HUDEP-2 (cell line): ENCODE measurements around the gene RPN2.

ENCODE experiments used
- DNase-seq, 76 experiments: peaks; one replicate each; lab custom pipeline; 2025; ENCODE audit not compliant: unreplicated experiment in 76 of 76; lab: John Stamatoyannopoulos, UW

The RPN2 gene

GRCh38 chr20:37179683-37180524 is 774 bp downstream of the RPN2 start:
- DNase-seq: peak in 3 of 76 experiments; percentile 2 to 32 (median 5)

- DNase-seq: no peak
Observed at GRCh38 chr20:37185686-37186085, 6.6 kb downstream of the RPN2 start.

GRCh38 chr20:37188787-37189186 is 9.7 kb downstream of the RPN2 start:
- DNase-seq: no peak

GRCh38 chr20:37189416-37190016 is 10.4 kb downstream of the RPN2 start:
- DNase-seq: no peak

DNA sequence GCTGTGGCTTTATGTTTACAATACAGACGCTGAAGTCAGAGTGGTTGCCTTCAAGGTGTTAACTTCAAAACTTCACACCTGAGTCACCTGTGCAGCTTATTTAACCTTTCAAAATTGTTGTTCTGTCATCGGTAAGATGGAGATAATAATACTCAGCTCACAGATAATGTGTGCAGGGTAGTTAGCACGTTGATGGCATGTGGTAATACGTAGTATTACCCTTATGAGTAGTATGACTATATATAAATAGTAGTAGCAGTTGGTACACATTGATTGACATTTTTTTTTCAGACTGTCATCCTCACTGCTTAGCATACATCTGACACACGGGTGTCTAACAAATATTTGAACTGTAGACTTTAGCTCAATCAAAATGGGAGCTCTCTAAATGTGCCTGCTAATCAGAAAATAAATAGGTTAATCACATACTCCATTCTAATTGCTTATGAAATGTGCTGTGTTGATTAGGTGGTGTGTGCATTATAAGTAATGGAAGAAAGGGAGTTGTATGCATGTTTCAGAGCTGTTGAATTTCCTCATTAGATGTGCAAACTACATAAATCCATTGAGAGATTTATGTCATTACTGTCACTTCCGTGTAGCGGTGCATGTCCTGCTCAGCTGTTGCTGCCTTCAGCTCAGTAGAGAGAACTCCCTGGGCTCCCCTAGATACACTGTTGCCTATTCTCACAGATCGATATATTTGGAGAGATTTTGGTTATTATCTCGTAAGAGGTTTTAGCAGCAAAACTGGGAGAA is 11.4 kb downstream of the RPN2 start:
- no peak for DNase-seq

- DNase-seq: peak in 74 of 76 experiments; percentile 7 to 93 (median 78)
Observed at GRCh38 chr20:37192137-37192854, 13.2 kb downstream of the RPN2 start.

GRCh38 chr20:37193226-37193625 is 14.1 kb downstream of the RPN2 start:
- DNase-seq: no peak

- DNase-seq: no peak
Observed at GRCh38 chr20:37193821-37194220, 14.7 kb downstream of the RPN2 start.

- DNase-seq: no peak
Observed at GRCh38 chr20:37194621-37195417, 15.7 kb downstream of the RPN2 start.

GRCh38 chr20:37198932-37199660 is 20.0 kb downstream of the RPN2 start:
- no peak for DNase-seq

DNA sequence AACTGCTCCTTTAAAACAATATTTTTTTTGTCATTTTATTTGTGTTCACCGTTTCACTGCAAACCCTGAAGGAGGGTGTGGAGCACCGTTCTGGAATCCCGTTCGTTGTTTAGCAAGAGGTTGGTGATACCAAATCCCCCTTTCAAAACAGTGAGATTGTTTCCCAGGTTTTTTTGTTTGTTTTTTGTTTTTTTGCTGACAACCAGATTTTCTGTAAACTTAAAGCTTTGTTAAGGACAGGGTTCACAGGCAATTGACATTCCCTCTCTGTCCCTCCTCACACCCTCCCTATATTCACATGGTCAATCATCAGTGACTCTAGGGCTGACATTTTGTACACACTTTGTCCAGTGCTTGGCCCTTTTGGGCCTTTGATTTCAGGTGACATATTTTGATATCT is 21.2 kb downstream of the RPN2 start:
- DNase-seq: no peak

- no peak for DNase-seq
Observed at GRCh38 chr20:37200926-37201826, 22.0 kb downstream of the RPN2 start.

DNA sequence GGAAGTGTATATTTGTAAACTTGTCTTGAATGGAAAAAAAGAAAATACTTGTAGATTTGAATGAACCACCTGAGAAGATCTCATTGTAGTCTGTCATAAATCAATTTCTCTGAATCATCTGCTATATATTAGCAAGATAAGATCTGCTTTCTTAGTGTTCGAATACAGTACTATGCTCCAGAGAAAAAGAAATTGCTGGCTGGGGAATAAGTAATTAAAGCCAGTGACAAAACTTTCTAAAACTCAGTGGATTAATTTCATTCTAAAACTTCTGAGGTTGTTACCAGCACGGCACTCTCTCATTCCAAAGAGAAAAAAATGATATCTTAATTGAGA is 22.7 kb downstream of the RPN2 start:
- DNase-seq: no peak

DNA sequence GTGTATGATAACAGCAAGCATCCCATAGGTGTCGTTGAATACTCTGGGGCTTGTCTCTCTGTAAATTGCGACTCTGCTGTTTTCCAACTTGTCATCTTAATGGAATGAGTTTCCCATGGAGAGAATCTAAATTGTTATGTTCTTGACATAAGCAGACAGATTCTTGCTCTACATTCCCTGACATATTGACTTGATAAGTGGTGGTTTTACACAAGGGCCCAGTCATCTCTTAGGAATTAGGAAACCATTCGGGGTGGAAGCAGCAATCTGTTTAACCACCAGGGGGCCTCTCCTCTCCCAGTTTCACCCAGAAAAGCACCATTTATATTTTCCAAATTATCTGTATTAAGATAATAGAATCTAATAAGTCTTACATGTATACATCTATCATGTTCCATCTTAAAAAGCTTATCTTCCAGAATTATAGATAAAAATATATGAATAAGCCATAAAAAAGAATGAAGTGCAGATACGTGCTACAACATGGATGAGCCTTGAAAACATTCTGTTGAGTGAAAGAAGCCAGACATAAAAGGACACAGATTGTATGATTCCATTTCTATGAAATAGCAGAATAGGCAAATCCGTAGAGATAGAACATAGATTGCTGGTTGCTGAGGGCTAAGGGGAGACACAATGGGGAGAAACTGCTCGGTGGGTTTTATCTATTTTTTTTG is 23.3 kb downstream of the RPN2 start:
- peak in 14 of 76 experiments; percentile 1 to 47 (median 14) for DNase-seq

- DNase-seq: no peak
Observed at GRCh38 chr20:37204056-37204455, 24.9 kb downstream of the RPN2 start.

DNA sequence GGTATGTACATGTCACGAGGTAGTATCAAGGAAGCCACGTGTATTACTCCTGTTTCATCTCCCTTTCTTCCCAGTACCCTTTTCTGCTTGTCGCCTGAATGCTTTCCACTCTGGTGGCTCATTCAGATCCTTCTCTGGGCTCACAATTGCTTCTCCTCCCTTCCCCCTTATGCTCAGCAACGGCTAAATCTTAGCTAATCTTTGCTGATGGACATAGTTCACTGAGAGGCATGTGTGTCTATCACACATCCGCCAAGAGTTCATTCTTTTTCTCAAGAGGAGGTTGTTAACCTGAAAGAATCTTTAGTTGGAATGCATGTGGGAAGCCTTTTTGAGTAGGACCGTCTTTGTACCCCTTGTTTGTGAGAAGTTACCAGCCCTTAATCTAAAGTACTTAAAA is 26.0 kb downstream of the RPN2 start:
- DNase-seq: no peak

GRCh38 chr20:37205794-37206193 is 26.7 kb downstream of the RPN2 start:
- no peak for DNase-seq

DNA sequence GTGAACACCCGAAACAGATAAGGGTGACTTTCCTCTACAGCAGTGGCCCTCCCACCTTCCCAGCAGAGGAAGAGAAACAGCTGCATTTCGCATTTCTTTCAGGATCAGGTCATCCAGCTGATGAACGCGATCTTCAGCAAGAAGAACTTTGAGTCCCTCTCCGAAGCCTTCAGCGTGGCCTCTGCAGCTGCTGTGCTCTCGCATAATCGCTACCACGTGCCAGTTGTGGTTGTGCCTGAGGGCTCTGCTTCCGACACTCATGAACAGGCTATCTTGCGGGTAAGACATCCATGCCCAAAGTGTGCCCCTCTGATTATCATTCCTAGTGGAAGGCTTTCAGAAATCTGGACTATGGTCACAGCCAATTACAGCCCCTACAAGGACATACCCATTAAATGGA is 28.0 kb downstream of the RPN2 start:
- no peak for DNase-seq
